Neuron (in vitro differentiated cells): ENCODE data around the gene KRT5.

ENCODE experiments used
- H2AFZ ChIP-seq: one replicate; pipeline ENCODE4 v1.6.1; 2013; ENCODE audit warnings: low read depth, mild to moderate bottlenecking, inconsistent platforms, low read length, moderate library complexity
- H3K27me3 ChIP-seq: one replicate; pipeline ENCODE4 v1.6.1; 2013; ENCODE audit warnings: low read length; ENCODE audit not compliant: insufficient read depth
- H3K36me3 ChIP-seq: one replicate; pipeline ENCODE4 v1.6.1; 2013; ENCODE audit warnings: low read length; ENCODE audit not compliant: insufficient read depth
- H3K4me1 ChIP-seq: one replicate; pipeline ENCODE4 v1.6.1; 2013; ENCODE audit warnings: low read length; ENCODE audit not compliant: insufficient read depth
- H3K4me3 ChIP-seq: 2 replicates; pipeline ENCODE4 v1.5.1; 2013; ENCODE audit warnings: mild to moderate bottlenecking, low read length, moderate library complexity
- H3K9me3 ChIP-seq: one replicate; pipeline ENCODE4 v1.6.1; 2013; ENCODE audit warnings: low read length

KRT5 gene

GRCh38 chr12:52531566-52532300 is 11.5 kb upstream of the KRT5 start:
- no peak overlapping the region for H3K4me3 ChIP-seq

GRCh38 chr12:52530905-52531304 is 10.7 kb upstream of the KRT5 start:
- H3K4me3 ChIP-seq: no peak overlapping the region
- no peak overlapping the region for H2AFZ ChIP-seq
- no peaks in the 10 kb centered on the region for H3K27me3 ChIP-seq
- H3K9me3 ChIP-seq: no peaks in the 10 kb centered on the region
- H3K36me3 ChIP-seq: no peaks in the 10 kb centered on the region
- no peaks in the 10 kb centered on the region for H3K4me1 ChIP-seq

More at GRCh38 chr12:52531566-52532300, 11.5 kb upstream of the KRT5 start:
- Histone ChIP-seq H3K36me3 (no peaks in the 10 kb centered on the region), H3K9me3 (no peaks in the 10 kb centered on the region), H3K4me1 (no peaks in the 10 kb centered on the region), H3K27me3 (no peaks in the 10 kb centered on the region), H2AFZ (no peak overlapping the region)

- no peaks in the 10 kb centered on the region for H3K27me3 ChIP-seq
- no peaks in the 10 kb centered on the region for H3K36me3 ChIP-seq
- no peaks in the 10 kb centered on the region for H3K9me3 ChIP-seq
These were observed 10.2 kb upstream of the KRT5 start for GRCh38 chr12:52530366-52530765.

GRCh38 chr12:52529846-52530245 is 9.7 kb upstream of the KRT5 start:
- Histone ChIP-seq H3K9me3 (no peaks in the 10 kb centered on the region), H3K36me3 (no peaks in the 10 kb centered on the region), H2AFZ (no peak overlapping the region), H3K4me3 (no peak overlapping the region), H3K27me3 (no peaks in the 10 kb centered on the region), H3K4me1 (no peaks in the 10 kb centered on the region)

More at GRCh38 chr12:52530366-52530765, 10.2 kb upstream of the KRT5 start:
- Histone ChIP-seq H3K4me1 (no peaks in the 10 kb centered on the region), H2AFZ (no peak overlapping the region), H3K4me3 (no peak overlapping the region)

GRCh38 chr12:52529417-52529816 is 9.2 kb upstream of the KRT5 start:
- Histone ChIP-seq H2AFZ (no peak overlapping the region), H3K4me1 (no peaks in the 10 kb centered on the region), H3K4me3 (no peak overlapping the region), H3K9me3 (no peaks in the 10 kb centered on the region), H3K36me3 (no peaks in the 10 kb centered on the region), H3K27me3 (no peaks in the 10 kb centered on the region)

GRCh38 chr12:52528641-52529143 is 8.5 kb upstream of the KRT5 start:
- Histone ChIP-seq H3K9me3 (no peaks in the 10 kb centered on the region), H3K4me1 (no peaks in the 10 kb centered on the region), H3K27me3 (no peaks in the 10 kb centered on the region), H3K36me3 (no peaks in the 10 kb centered on the region), H2AFZ (no peak overlapping the region), H3K4me3 (no peak overlapping the region)

- Histone ChIP-seq H2AFZ (no peak overlapping the region), H3K36me3 (no peaks in the 10 kb centered on the region), H3K27me3 (no peaks in the 10 kb centered on the region), H3K4me1 (no peaks in the 10 kb centered on the region), H3K4me3 (no peak overlapping the region), H3K9me3 (no peaks in the 10 kb centered on the region)
These were observed 7.1 kb upstream of the KRT5 start for GRCh38 chr12:52527121-52527800.

- H2AFZ ChIP-seq: no peak overlapping the region
- no peaks in the 10 kb centered on the region for H3K27me3 ChIP-seq
- no peaks in the 10 kb centered on the region for H3K36me3 ChIP-seq
- H3K4me1 ChIP-seq: no peaks in the 10 kb centered on the region
- H3K4me3 ChIP-seq: no peak overlapping the region
- no peaks in the 10 kb centered on the region for H3K9me3 ChIP-seq
These were observed 6.3 kb upstream of the KRT5 start for GRCh38 chr12:52526511-52526951.

GRCh38 chr12:52525661-52526499 is 5.7 kb upstream of the KRT5 start:
- H3K36me3 ChIP-seq: no peaks in the 10 kb centered on the region
- no peaks in the 10 kb centered on the region for H3K9me3 ChIP-seq
- H3K27me3 ChIP-seq: no peaks in the 10 kb centered on the region
- H3K4me3 ChIP-seq: no peak overlapping the region
- no peaks in the 10 kb centered on the region for H3K4me1 ChIP-seq
- H2AFZ ChIP-seq: no peak overlapping the region

GRCh38 chr12:52524898-52525591 is 4.9 kb upstream of the KRT5 start:
- Histone ChIP-seq H3K27me3 (no peaks in the 10 kb centered on the region), H3K36me3 (no peaks in the 10 kb centered on the region), H3K9me3 (no peaks in the 10 kb centered on the region), H3K4me1 (no peaks in the 10 kb centered on the region), H2AFZ (no peak overlapping the region), H3K4me3 (no peak overlapping the region)

- H3K4me3 ChIP-seq: no peak overlapping the region
These were observed 4.2 kb upstream of the KRT5 start for GRCh38 chr12:52524241-52524897.

GRCh38 chr12:52523824-52524223 is 3.6 kb upstream of the KRT5 start:
- Histone ChIP-seq H3K4me3 (no peak overlapping the region), H3K4me1 (no peaks in the 10 kb centered on the region), H3K27me3 (no peaks in the 10 kb centered on the region), H2AFZ (no peak overlapping the region), H3K36me3 (no peaks in the 10 kb centered on the region), H3K9me3 (no peaks in the 10 kb centered on the region)

More at GRCh38 chr12:52524241-52524897, 4.2 kb upstream of the KRT5 start:
- Histone ChIP-seq H3K36me3 (no peaks in the 10 kb centered on the region), H3K9me3 (no peaks in the 10 kb centered on the region), H3K4me1 (no peaks in the 10 kb centered on the region), H2AFZ (no peak overlapping the region), H3K27me3 (no peaks in the 10 kb centered on the region)
